Stimulated activated CD4-positive, alpha-beta T cell treated with anti-CD3 and anti-CD28 coated beads, Interleukin-1b, Interleukin-23, amount 100 ng/mL, for 1 hour (primary cell): ENCODE data around the gene SCAI.
"Not testable (repeated sequence)": the region's sequence is repeated elsewhere in the genome, so short reads cannot be mapped to it uniquely, and the experiment has no call there.

Source experiments
- DNase-seq, 2 donors: peaks; one replicate each; pipeline ENCODE4 v3.0.0-alpha.2; 2020; ENCODE audit warnings: low read depth in 2 of 2

The SCAI gene

GRCh38 chr9:125150349-125151245 is 7.3 kb upstream of the SCAI start:
- DNase-seq: no peak

- DNase-seq: no peak
Measured at GRCh38 chr9:125147401-125147951, 4.1 kb upstream of the SCAI start.

DNA sequence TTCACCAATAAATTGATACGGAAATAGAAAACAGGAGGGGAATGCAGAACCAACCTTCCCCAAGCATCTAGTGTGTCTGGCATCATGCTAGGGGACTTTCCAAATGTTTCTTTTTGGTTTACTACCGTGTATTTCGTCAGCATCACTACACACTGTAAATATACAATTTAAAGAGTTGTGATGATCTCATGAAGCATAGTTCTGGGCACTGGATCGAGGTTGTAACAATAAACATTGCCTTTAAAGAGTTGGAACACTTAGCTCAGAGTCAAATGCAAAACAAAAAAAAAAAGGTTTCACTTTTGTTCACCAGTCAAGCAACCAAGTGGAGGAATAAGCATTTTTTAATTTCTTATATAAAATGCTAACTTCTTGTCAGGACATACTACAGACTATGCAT is 2.9 kb upstream of the SCAI start:
- no peak for DNase-seq

DNA sequence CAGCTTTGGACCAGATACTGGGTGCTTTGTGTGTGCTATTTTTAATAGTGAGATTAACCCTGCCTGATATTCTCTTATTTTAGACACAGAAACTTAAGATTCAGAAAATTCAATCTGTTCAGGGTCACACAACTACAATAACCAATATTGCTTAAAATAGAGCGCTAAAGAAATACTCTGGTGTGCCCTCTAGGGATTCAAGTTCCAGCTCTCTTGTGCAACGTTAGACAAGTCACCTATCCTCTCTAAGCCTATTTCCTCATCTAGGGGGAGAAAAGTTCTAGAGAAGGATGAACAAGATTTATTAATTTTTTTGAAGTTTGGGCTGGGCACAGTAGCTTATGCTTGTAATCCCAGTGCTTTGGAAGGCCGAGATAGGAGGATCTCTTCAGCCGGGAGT is 2.1 kb upstream of the SCAI start:
- DNase-seq: no peak

DNA sequence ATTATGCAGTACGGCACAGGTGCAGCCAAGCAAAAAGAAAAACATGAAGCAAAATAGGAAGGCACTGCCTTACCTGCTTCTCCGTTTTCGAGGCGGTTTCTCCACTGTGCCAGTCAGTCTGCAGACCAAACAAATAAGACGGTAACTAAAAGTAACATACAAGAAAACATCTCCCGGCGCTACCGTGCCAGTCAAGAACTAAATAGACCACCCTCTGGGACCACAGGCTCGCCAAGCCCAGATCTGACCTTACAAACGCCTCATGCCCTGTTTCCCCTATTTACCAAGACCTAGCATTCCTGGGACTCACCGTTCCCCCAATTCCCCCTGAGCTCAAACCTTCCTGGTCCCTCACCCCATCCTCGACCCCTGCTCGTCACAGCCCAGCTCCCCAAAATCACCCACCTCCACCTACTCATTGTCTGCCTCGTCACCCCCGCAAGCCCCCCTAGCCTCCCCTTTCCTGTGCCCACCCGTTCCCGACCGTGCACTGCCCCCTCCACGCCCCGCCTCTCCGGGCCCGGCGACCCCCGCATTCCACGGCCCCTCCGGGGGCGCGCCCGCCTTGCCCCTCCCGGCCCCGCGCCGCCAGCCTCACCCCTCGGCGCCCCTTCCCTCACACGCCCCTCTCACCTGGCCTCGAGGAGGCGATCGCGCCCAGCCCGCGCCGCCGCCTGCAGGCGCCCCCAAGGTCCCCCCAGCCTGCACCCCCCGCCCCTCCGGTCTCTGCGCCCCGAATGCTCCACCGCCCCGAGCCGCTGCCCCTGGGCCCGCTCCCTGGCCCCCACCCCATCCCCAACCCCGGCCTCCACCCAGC is 560 bp downstream of the SCAI start:
- no peak for DNase-seq

DNA sequence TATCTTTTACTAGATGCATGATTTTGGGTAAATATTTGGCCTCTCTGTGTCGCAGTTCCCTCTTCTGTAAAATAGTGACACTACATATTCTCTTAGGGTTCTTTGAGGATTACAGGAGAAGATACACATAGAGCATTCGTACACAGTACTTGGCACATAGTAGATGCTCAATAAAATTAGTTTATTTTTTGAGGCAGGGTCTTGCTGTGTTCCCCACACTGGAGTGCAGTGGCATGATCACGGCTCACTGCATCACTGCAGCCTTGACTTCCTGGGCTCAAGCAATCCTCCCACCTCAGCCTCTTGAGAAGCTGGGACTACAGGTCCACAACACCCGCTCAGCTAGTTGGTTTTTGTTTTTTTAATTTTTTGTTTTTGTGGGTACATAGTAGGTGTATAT is 1.6 kb downstream of the SCAI start:
- DNase-seq: no peak

DNA sequence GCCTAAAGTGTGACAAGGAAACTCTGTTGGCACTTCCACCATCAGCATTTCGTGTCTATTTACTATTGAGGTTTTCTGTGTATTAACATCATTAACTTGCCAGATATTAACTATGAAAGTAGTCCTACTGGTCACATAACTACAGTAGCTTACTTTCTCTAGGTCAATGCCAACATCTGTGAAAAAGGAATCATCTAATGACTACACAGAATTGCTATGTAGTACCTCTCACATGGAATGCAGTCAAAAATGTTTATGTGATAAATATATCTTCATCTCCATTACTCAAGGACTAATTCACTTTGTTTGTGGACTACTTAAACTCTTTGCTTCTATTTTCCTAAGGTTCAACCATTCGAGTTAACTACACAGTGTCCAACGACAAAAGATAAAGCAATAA is 2.1 kb downstream of the SCAI start:
- DNase-seq: no peak

GRCh38 chr9:125140576-125140975 is 2.8 kb downstream of the SCAI start:
- DNase-seq: no peak

DNA sequence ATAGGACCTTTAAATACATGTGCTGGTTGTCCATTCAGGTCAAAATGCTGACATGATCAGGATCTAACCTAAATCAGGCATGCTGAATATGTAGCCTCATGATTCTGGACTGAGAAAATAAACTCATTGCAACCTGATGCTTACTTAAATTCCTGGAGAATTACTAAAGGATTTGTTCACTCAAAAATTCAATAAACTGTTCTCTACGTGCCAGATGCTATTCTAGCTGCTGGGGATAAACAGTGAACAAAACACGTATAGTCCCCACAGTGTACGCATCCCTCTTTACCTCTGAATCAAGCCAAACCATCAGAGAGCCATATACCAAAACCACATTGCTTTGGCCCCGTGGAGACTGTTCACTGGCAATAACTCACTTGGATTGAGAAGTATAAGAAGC is 6.1 kb downstream of the SCAI start:
- DNase-seq: no peak

DNA sequence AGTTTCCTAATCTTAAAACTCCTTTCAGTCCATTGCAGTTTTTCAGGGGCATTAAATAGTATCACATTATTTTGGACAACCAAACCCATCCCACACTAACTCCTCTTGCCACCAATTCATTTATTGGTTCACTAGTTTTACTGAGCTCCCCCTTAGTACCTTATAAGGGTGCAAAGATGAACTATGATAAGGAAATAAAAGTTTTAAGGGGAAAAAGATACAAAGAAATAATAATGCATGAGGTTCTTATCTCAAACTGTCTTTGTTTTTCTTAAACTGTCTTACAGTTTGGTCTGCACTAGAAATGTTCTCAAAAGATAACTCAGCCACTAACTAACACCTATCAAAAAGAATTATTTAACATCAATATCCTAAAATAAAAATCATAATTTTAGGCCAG is 8.4 kb downstream of the SCAI start:
- DNase-seq: no peak

GRCh38 chr9:125133403-125134329 is 9.7 kb downstream of the SCAI start:
- DNase-seq: no peak

DNA sequence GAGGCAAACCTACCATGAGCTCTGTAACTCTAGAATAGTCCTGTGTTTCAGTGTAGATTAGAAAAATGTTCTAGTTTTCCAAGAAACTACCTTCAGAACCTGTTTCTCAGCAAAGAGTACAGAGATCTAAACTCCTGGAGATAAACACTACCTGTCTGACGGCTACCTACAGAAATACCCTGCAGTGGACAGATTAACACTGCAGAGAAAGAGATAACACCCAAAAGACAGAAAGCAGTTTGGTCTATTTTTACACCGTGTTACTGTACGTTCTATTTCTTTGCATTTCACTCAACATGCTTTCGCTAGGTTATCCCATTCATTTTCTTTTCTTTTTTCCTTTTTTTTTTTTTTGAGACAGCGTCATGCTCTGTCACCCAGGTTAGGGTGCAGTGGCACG is 11.6 kb downstream of the SCAI start:
- DNase-seq: no peak

DNA sequence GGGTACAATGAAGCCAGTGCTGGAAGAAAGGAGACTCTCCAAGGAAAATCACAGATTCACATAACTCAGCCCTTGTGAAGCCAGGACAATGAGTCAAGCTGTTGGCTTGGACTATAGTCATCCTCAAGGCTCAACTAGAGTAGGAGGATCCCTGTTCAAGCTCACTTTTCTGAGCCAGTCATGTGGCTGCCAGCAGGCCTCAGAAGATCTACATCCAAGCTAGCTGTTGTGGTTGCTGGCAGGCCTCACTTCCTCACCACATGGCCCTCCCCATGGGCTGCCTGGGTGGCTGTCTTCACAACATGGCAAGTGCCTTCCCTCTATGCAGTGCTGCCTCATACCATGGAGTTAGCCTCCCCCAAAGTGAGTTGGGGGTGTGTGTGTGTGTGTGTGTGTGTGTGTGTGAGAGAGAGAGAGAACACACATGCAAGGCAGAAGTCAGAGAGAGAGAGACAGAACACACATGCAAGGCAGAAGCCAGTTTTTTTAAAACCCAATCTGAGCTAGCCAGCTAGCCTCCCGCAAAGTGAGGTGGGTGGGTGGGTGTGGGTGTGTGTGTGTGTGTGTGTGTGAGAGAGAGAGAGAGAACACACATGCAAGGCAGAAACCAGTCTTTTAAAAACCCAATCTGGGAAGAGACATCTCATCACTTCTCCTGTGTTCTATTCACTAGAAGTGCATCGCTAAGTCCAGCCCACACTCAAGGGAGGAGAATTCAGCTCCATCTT is 17.1 kb downstream of the SCAI start:
- DNase-seq: peak; percentile 14 to 50

GRCh38 chr9:125125523-125125922 is 17.8 kb downstream of the SCAI start:
- no peak for DNase-seq

DNA sequence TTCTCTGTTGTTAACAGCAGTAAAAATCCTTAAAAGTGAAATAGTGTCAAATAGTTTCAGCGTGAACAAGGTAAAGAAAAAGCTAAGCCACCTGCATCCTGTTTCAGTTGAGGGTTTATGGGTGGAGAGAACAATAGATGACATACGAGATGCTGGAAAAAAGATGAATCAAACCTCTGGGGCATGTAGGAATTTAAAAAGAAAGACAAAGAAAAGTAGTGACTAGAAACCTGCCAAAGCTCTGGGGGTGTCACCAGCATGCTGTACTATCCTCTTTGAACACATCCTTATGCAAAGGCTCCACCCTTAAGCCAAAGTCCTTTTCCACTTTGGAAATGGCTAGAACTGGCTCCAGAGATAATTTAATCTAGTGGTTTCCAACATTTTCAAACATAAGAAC is 22.2 kb downstream of the SCAI start:
- no peak for DNase-seq

DNA sequence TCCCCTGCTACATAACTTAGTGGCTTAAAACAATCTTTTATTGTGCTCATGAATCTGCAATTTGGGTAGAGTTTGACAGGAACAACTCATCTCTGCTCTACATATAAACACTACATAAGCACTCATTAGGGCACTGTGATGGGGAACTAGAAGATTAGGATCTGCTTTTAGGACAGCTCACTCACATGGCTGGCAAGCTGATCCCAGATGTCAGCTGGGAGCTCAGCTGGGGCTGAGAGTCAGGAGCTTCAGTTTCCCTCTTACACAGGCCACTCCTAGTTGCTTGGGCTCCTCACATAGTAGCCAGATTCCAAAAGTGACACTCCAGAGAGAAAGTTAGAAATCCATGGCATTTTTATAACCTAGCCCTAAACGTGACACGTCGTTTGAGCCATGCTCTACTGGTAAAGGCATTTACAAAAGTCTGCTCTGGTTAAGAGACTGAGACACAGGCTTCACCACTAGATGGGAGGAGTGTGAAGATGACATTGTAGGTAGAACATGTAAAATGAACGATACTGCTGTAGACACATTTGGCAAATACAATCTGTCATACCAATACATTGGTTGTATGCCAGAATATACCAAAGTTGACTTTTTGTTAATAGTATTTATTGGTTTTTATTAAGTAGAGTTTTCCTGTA is 23.6 kb downstream of the SCAI start:
- no peak for DNase-seq

DNA sequence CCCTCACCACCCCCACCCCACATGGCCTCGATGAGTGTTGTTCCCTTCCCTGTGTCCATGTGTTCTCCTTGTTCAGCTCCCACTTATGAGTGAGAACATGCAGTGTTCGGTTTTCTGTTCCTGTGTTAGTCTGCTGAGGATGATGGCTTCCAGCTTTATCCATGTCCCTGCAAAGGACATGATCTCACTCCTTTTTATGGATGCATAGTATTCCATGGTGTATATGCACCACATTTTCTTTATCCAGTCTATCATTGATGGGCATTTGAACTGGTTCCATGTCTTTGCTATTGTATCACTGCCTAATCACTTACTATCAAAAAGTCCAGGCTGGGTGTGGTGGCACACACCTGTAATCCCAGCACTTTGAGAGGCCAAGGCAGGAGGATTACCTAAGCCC is 24.6 kb downstream of the SCAI start:
- not testable (repeated sequence) for DNase-seq

- DNase-seq: not testable (repeated sequence)
Measured at GRCh38 chr9:125114503-125114902, 28.8 kb downstream of the SCAI start.

GRCh38 chr9:125110464-125110863 is 32.9 kb downstream of the SCAI start:
- DNase-seq: no peak

- DNase-seq: not testable (repeated sequence)
Measured at GRCh38 chr9:125108541-125108940, 34.8 kb downstream of the SCAI start.
